GM12878 (cell line): Measurements from ENCODE around the gene SLC25A29. TPM values are rescaled to one million over a fixed set of nuclear protein-coding genes. Genes with fewer than 3 reads are reported as not detected.
A peak's percentile ranks its signal among the peaks of the same experiment; 100 is the strongest.

ENCODE experiments used
- ATAC-seq: fragments of 200-7000 bp; cut with Tn5 transposase; 3 replicates; pipeline ENCODE4 v1.9.1; 2020; ENCODE audit warnings: mild to moderate bottlenecking, moderate library complexity
- BruUV-seq: library from RNA; stranded (reverse); fragments of 400-500 nt; replicated peaks from 2 replicates; lab custom pipeline; 2021; lab: Mats Ljungman, UMichigan
- CTCF ChIA-PET: fragments of 300-600 bp; sonication (Branson Sonifier 250); formaldehyde crosslinking; extraction: SDS; loops from one replicate; lab custom pipeline; 2021; ENCODE audit warnings: inconsistent platforms; lab: Yijun Ruan, JAX
- POLR2A ChIA-PET: fragments of 350-600 bp; formaldehyde crosslinking; extraction: SDS; loops from one replicate; lab custom pipeline; 2021; ENCODE audit warnings: inconsistent platforms; lab: Charles Lee
- RAD21 ChIA-PET: fragments of 300-600 bp; sonication (Branson Sonifier 250); formaldehyde crosslinking; loops from one replicate; lab custom pipeline; 2023; ENCODE audit warnings: antibody characterized with exemption; ENCODE audit not compliant: unreplicated experiment; lab: Charles Lee
- SMC1A ChIA-PET: fragments of 300-600 bp; sonication (Branson Sonifier 250); formaldehyde crosslinking; loops from one replicate; lab custom pipeline; 2023; ENCODE audit not compliant: unreplicated experiment, uncharacterized antibody; lab: Charles Lee
- DNase-seq: peaks from one replicate; pipeline ENCODE4 v3.0.0-alpha.2; 2011; ENCODE audit warnings: low read depth, low spot score
- FAIRE-seq: peaks from 3 replicates; lab custom pipeline; 2011; peaks lifted over from hg19 to GRCh38; lab: Jason Lieb, UNC
- H2AFZ ChIP-seq: 2 replicates; pipeline ENCODE4 v1.6.0; 2011; ENCODE audit warnings: low read depth, low read length, control low read depth; ENCODE audit not compliant: control insufficient read depth
- H3K27ac ChIP-seq: 2 replicates; pipeline ENCODE4 v1.5.1; 2011; ENCODE audit warnings: control low read depth; ENCODE audit not compliant: control insufficient read depth, insufficient read depth
- H3K27me3 ChIP-seq, 2 experiments: replicated peaks in 1 of 2; 2 replicates each; pipeline versions ENCODE4 v1.6.0 to v1.6.1; 2011; ENCODE audit warnings: low read length in 1 of 2; ENCODE audit not compliant: control insufficient read depth in 2 of 2, insufficient read depth in 2 of 2
- H3K36me3 ChIP-seq, 2 experiments: 2 replicates each; pipeline ENCODE4 v1.5.1; 2011; ENCODE audit warnings: low read length in 1 of 2; ENCODE audit not compliant: control insufficient read depth in 2 of 2, insufficient read depth in 2 of 2
- H3K4me1 ChIP-seq: 2 replicates; pipeline ENCODE4 v1.6.1; 2011; ENCODE audit warnings: mild to moderate bottlenecking, low read length, moderate library complexity, mixed read lengths; ENCODE audit not compliant: control insufficient read depth, insufficient read depth
- H3K4me2 ChIP-seq: 2 replicates; pipeline ENCODE4 v1.6.0; 2011; ENCODE audit warnings: control low read depth; ENCODE audit not compliant: control insufficient read depth, insufficient read depth
- H3K4me3 ChIP-seq: fragments of 200-600 bp; sonication (generic); 2 replicates; pipeline ENCODE4 v1.5.1; 2016
- H3K79me2 ChIP-seq: 2 replicates; pipeline ENCODE4 v1.6.0; 2011; ENCODE audit warnings: low read length; ENCODE audit not compliant: control insufficient read depth, insufficient read depth
- H3K9ac ChIP-seq: 2 replicates; pipeline ENCODE4 v1.8.0; 2011; ENCODE audit warnings: low read length, control low read depth, mixed read lengths; ENCODE audit not compliant: control insufficient read depth, insufficient read depth
- H3K9me3 ChIP-seq: replicated peaks from 3 replicates; pipeline ENCODE4 v1.5.1; 2011; ENCODE audit warnings: mild to moderate bottlenecking, low read length; ENCODE audit not compliant: control insufficient read depth, insufficient read depth
- H4K20me1 ChIP-seq: 2 replicates; pipeline ENCODE4 v1.6.0; 2011; ENCODE audit not compliant: control insufficient read depth, insufficient read depth
- IKZF1 ChIP-seq: fragments of 450-650 bp; conservative IDR thresholded peaks from 2 replicates; pipeline ENCODE4 v1.6.1; 2017; ENCODE audit warnings: antibody characterized with exemption, mild to moderate bottlenecking
- MEF2B ChIP-seq: fragments of 450-650 bp; IDR thresholded peaks from 2 replicates; pipeline ENCODE4 v1.6.1; 2018; ENCODE audit warnings: mild to moderate bottlenecking, moderate library complexity; ENCODE audit not compliant: partially characterized antibody, poor library complexity, severe bottlenecking
- MLLT1 ChIP-seq: fragments of 450-650 bp; IDR thresholded peaks from 2 replicates; pipeline ENCODE4 v1.6.1; 2016; ENCODE audit warnings: mild to moderate bottlenecking
- NFIC ChIP-seq: IDR thresholded peaks from 2 replicates; pipeline ENCODE4 v1.6.1; 2012; ENCODE audit warnings: low read depth, mild to moderate bottlenecking, inconsistent platforms, low read length, moderate library complexity
- PAX8 ChIP-seq: fragments of 450-650 bp; IDR thresholded peaks from 2 replicates; pipeline ENCODE4 v1.6.1; 2017; ENCODE audit warnings: mild to moderate bottlenecking, moderate library complexity
- WGBS: methylation state at CpG from one replicate; pipeline ENCODE4 v1.1.6; 2016; ENCODE audit warnings: low lambda C conversion rate; ENCODE audit not compliant: insufficient replicate concordance, insufficient coverage; ENCODE audit errors: missing lambda C conversion rate; 5-methylcytosine and 5-hydroxymethylcytosine counted together
- in situ Hi-C: fragments of 300-500 bp; cut with MboI; formaldehyde crosslinking; loops from 9 replicates; pipeline ENCODE4 v1.14.3; 2018; ENCODE audit warnings: mixed read lengths
- intact Hi-C: fragments of 100-400 bp; cut with micrococcal nuclease; formaldehyde crosslinking; loops from one replicate; pipeline ENCODE4 v1.14.2; 2022; ENCODE audit not compliant: unreplicated experiment
- polyA plus RNA-seq, 11 experiments: library from polyadenylated mRNA; depleted of rRNA in 4 of 11; unstranded in 6 of 11; stranded (reverse) in 5 of 11; fragments of >200 nt; fragmentation: Nextera tagmentation in 4 of 11; fragmentation: Illumina TruSeq in 1 of 11; extraction: Ambion mirVana in 4 of 11; extraction: Trizol in 1 of 11; gene quantifications; 1 replicate in 1 of 11; 2 replicates in 10 of 11; pipeline versions ENCODE4 v1.2.1 to v1.2.3, GENCODE V29; 2011 to 2016; ENCODE audit warnings: inconsistent platforms in 2 of 11, missing spikeins in 2 of 11, low read depth in 1 of 11
- total RNA-seq, 4 experiments: library from RNA; depleted of rRNA in 3 of 4; stranded (reverse); fragments of >200 nt in 3 of 4; fragmentation: Illumina TruSeq in 1 of 4; extraction: Trizol in 1 of 4; gene quantifications; 2 replicates each; pipeline versions ENCODE4 v1.2.1 to v1.2.3, GENCODE V29; 2013 to 2021

The SLC25A29 gene
- total and polyA plus RNA-seq, 10 of the 15 experiments (the other 5 are each of a cell fraction or from before 2014, with no cell fraction given), result 0.42 to 13.3 (median 4.0) TPM; not detected in 1

DNA sequence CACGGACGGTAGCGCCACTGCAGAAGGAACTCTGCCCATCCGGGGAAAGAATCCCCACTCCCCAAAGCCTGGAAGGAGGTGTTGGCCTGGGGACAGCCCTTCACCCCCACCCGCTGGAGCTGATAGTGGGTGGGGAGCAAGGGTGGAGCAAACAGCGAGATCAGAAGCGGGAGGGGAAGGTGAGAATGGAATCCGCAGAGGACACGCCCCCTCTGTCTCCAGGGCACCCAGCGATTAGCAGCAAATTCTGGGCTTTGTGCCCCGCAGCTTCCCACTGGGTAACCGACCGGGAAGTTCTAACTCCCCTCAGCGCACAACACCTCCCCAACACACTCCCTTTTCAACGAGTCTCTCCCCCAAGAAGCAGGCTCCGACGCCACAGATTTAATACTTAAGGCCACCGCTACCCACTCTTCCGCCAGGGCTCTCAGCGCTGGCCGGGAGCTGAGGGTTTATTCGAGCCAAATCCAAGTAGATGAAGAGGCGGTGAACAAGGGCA is 1.4 kb downstream of the SLC25A29 start:
- Histone ChIP-seq H3K27ac (no peak overlapping the region), H3K4me1 (no peaks in the 10 kb centered on the region), H4K20me1 (no peaks in the 10 kb centered on the region), H3K36me3 (no peaks in the 10 kb centered on the region), H3K9ac (no peak overlapping the region), H3K79me2 (no peaks in the 10 kb centered on the region), H3K4me3 (peak overlapping the region; percentile 85; the same call in 1 of the 2 replicates), H3K27me3 (peaks cover 0 to 5% of the 10 kb centered on the region in 2 experiments; a peak in 1 of 4 replicates), H3K4me2 (peak overlapping the region; percentile 49; the same call in 1 of the 2 replicates), H3K9me3 (no peaks in the 10 kb centered on the region), H2AFZ (no peak overlapping the region; the same call in 1 of the 2 replicates)
- intact Hi-C loops (loop anchor here (5.0 kb wide), 1 partner anchor 337 kb away; no protein-coding TSS in a partner anchor), in situ Hi-C loops (loop anchor here (5.0 kb wide), 1 partner anchor 67 kb away; no protein-coding TSS in a partner anchor)
- 17% methylated on average over 23 of the region's 23 CpGs for WGBS
- RAD21 ChIA-PET, result interaction anchor here (1.3 to 4.1 kb wide), 2 partner anchors 70 to 73 kb away, joined by 7 to 25 read pairs; a partner anchor contains a TSS
- POLR2A ChIA-PET, result no interaction called here
- no peak for DNase-seq
- BruUV-seq, result TSS peak; percentile 24
- peak; percentile 27 for FAIRE-seq
- TF ChIP-seq NFIC, result no peak
- TF ChIP-seq IKZF1, result 0 out of 2 replicates have a peak, but pooled peaks have one; percentile 31
- no peak for TF ChIP-seq MEF2B
- TF ChIP-seq PAX8, result no peak
- peak; percentile 26; the same call in 1 of the 2 replicates for TF ChIP-seq MLLT1
- SMC1A ChIA-PET, result interaction anchor here (0.9 to 3.4 kb wide), 2 partner anchors 27 to 72 kb away, joined by 3 to 18 read pairs; partner anchors contain the start of gene WDR25
- no peak for ATAC-seq
- CTCF ChIA-PET, result interaction anchor here (0.7 to 2.9 kb wide), 5 partner anchors 11 to 240 kb away, joined by 3 to 26 read pairs (median 4); partner anchors contain the start of gene WDR25
